CD14-positive monocyte (primary cell): ENCODE results near the gene RNF181. TPM values are rescaled to one million over a fixed set of nuclear protein-coding genes. Genes with fewer than 3 reads are reported as not detected.

ENCODE experiments used
- DNase-seq, 3 donors: peaks; one replicate each; pipeline ENCODE4 v3.0.0-alpha.2; 2011 to 2022
- H2AFZ ChIP-seq: 2 replicates; pipeline ENCODE4 v1.6.0; 2012; ENCODE audit warnings: mild to moderate bottlenecking, low read depth, low read length, inconsistent platforms; ENCODE audit not compliant: insufficient read depth, poor library complexity, severe bottlenecking
- H3K27ac ChIP-seq, 2 donors: 1 replicate in 1 of 2; 2 replicates in 1 of 2; pipeline ENCODE4 v1.5.1; 2012 to 2013; ENCODE audit warnings: low read length in 2 of 2, control low read depth in 1 of 2, inconsistent platforms in 1 of 2, low read depth in 1 of 2, mild to moderate bottlenecking in 1 of 2
- H3K27me3 ChIP-seq, 2 donors: one replicate each; pipeline versions ENCODE4 v1.6.0 to v1.6.1; 2011 to 2013; ENCODE audit warnings: low read length in 2 of 2; ENCODE audit not compliant: control insufficient read depth in 2 of 2, insufficient read depth in 2 of 2
- H3K36me3 ChIP-seq, 2 donors: replicated peaks in 1 of 2; 1 replicate in 1 of 2; 2 replicates in 1 of 2; pipeline versions ENCODE4 v1.5.1 to v1.6.1; 2012 to 2013; ENCODE audit warnings: low read length in 2 of 2, control low read depth in 1 of 2, inconsistent platforms in 1 of 2, mild to moderate bottlenecking in 1 of 2; ENCODE audit not compliant: insufficient read depth in 2 of 2, control insufficient read depth in 1 of 2
- H3K4me1 ChIP-seq, 2 donors: 1 replicate in 1 of 2; 2 replicates in 1 of 2; pipeline versions ENCODE4 v1.5.1 to v1.6.1; 2012 to 2013; ENCODE audit warnings: low read length in 2 of 2, control low read depth in 1 of 2, inconsistent platforms in 1 of 2, mild to moderate bottlenecking in 1 of 2, moderate library complexity in 1 of 2; ENCODE audit not compliant: insufficient read depth in 2 of 2, control insufficient read depth in 1 of 2
- H3K4me2 ChIP-seq: replicated peaks from 2 replicates; pipeline ENCODE3; 2012; ENCODE audit warnings: low read length, moderate library complexity, mild to moderate bottlenecking; ENCODE audit not compliant: poor library complexity, severe bottlenecking; ENCODE audit errors: extremely low read depth
- H3K4me3 ChIP-seq, 3 experiments: fragments of 200-600 bp in 1 of 3; sonication (generic) in 1 of 3; replicated peaks in 1 of 3; 1 replicate in 2 of 3; 2 replicates in 1 of 3; pipeline ENCODE4 v1.5.1; 2011 to 2013; ENCODE audit warnings: low read length in 3 of 3, mild to moderate bottlenecking in 3 of 3, control low read depth in 2 of 3, low read depth in 2 of 3, inconsistent platforms in 1 of 3, moderate library complexity in 1 of 3
- H3K79me2 ChIP-seq: 2 replicates; pipeline ENCODE4 v1.6.0; 2012; ENCODE audit warnings: mild to moderate bottlenecking, control low read depth, inconsistent platforms, low read length, moderate library complexity; ENCODE audit not compliant: insufficient read depth
- H3K9ac ChIP-seq: 2 replicates; pipeline ENCODE4 v1.6.0; 2017; ENCODE audit warnings: low read length, mild to moderate bottlenecking; ENCODE audit not compliant: insufficient read depth, poor library complexity, severe bottlenecking
- H3K9me3 ChIP-seq, 2 donors: replicated peaks in 1 of 2; 1 replicate in 1 of 2; 2 replicates in 1 of 2; pipeline versions ENCODE4 v1.5.1 to v1.6.1; 2012 to 2013; ENCODE audit warnings: low read length in 2 of 2, control low read depth in 1 of 2; ENCODE audit not compliant: control insufficient read depth in 1 of 2, insufficient read depth in 1 of 2
- H4K20me1 ChIP-seq: 2 replicates; pipeline ENCODE4 v1.6.0; 2012; ENCODE audit warnings: mild to moderate bottlenecking, low read length, control low read depth, moderate library complexity; ENCODE audit not compliant: insufficient read depth
- H3K27ac Mint-ChIP-seq, 7 donors: one replicate each; pipeline ENCODE4 v1.8.0; 2020; ENCODE audit warnings: mild to moderate bottlenecking in 7 of 7, mixed read lengths in 7 of 7, moderate library complexity in 6 of 7, inconsistent platforms in 2 of 7
- H3K27me3 Mint-ChIP-seq, 3 donors: one replicate each; pipeline ENCODE4 v1.8.0; 2021 to 2022; ENCODE audit warnings: low read depth in 3 of 3, mild to moderate bottlenecking in 3 of 3, mixed read lengths in 3 of 3, moderate library complexity in 3 of 3, inconsistent platforms in 1 of 3
- H3K36me3 Mint-ChIP-seq, 2 donors: one replicate each; pipeline ENCODE4 v1.8.0; 2020; ENCODE audit warnings: mixed read lengths in 2 of 2, inconsistent platforms in 1 of 2, mild to moderate bottlenecking in 1 of 2
- H3K4me1 Mint-ChIP-seq: one replicate; pipeline ENCODE4 v1.8.0; 2020; ENCODE audit warnings: mild to moderate bottlenecking, mixed read lengths
- H3K4me3 Mint-ChIP-seq, 2 donors: one replicate each; pipeline ENCODE4 v1.8.0; 2020; ENCODE audit warnings: mild to moderate bottlenecking in 2 of 2, mixed read lengths in 2 of 2, moderate library complexity in 1 of 2
- H3K9me3 Mint-ChIP-seq, 7 donors: one replicate each; pipeline ENCODE4 v1.8.0; 2020 to 2022; ENCODE audit warnings: mixed read lengths in 7 of 7, mild to moderate bottlenecking in 6 of 7, moderate library complexity in 6 of 7, inconsistent platforms in 2 of 7
- CTCF ChIP-seq: fragments of 200-600 bp; IDR thresholded peaks from one replicate; pipeline ENCODE4 v1.8.0; 2022; ENCODE audit warnings: antibody characterized with exemption, mild to moderate bottlenecking
- WGBS: methylation state at CpG from one replicate; pipeline ENCODE4 v1.1.5; 2013; ENCODE audit warnings: missing lambda C conversion rate; ENCODE audit not compliant: insufficient coverage; 5-methylcytosine and 5-hydroxymethylcytosine counted together
- intact Hi-C, 2 donors: fragments of 100-400 bp; cut with micrococcal nuclease; formaldehyde crosslinking; loops; one replicate each; pipeline versions ENCODE4 v1.15.0 to v1.15.1; 2023
- polyA plus RNA-seq, 3 donors: library from polyadenylated mRNA; depleted of rRNA in 1 of 3; unstranded in 2 of 3; stranded (reverse) in 1 of 3; fragments of 300-500 nt in 2 of 3; fragments of >200 nt in 1 of 3; fragmentation: Illumina TruSeq in 2 of 3; gene quantifications; 1 replicate in 2 of 3; 2 replicates in 1 of 3; pipeline ENCODE4 v1.2.3, GENCODE V29; 2012 to 2021

Gene RNF181
- polyA plus RNA-seq, 3 donors, result 254 to 475 (median 382) TPM

- H3K36me3 ChIP-seq, result peaks cover 0 to under 1% of the 10 kb centered on the region in 2 donors
- TF ChIP-seq CTCF, result no peak
- H3K4me3 ChIP-seq, result peak overlapping the region in 1 of 3 experiments; percentile 52
- Mint-ChIP-seq H3K4me1 (peaks cover 43% of the 10 kb centered on the region), H3K27ac (peak overlapping the region; percentile 87 to 96 (median 92)), H3K27me3 (no peaks in the 10 kb centered on the region), H3K36me3 (peaks cover 0 to 4% of the 10 kb centered on the region in 2 donors), H3K4me3 (peak overlapping the region in 1 of 2 donors; percentile 57), H3K9me3 (peaks cover 0 to 2% (median 0%) of the 10 kb centered on the region in 7 donors)
- intact Hi-C loops, result loop anchor here in 1 of 2 donors (5.0 kb wide), 1 partner anchor 38 kb away; the partner anchor contains the start of gene TMEM150A
- H3K4me2 ChIP-seq, result peak overlapping the region; percentile 72
- no peaks in the 10 kb centered on the region for H3K27me3 ChIP-seq
- H3K4me1 ChIP-seq, result peaks cover 44 to 52% of the 10 kb centered on the region in 2 donors
- no peaks in the 10 kb centered on the region for H3K9me3 ChIP-seq
- peak; percentile 79 to 90 (median 85) for DNase-seq
- H4K20me1 ChIP-seq, result no peaks in the 10 kb centered on the region
- H3K9ac ChIP-seq, result no peak overlapping the region
- peak overlapping the region; percentile 63 to 78 for H3K27ac ChIP-seq
- peak overlapping the region; percentile 36 for H2AFZ ChIP-seq
- WGBS, result 67% methylated on average over 4 of the region's 5 CpGs
- peaks cover 26% of the 10 kb centered on the region for H3K79me2 ChIP-seq
Observed at GRCh38 chr2:85564144-85564563, 31.4 kb upstream of the RNF181 start.

DNA sequence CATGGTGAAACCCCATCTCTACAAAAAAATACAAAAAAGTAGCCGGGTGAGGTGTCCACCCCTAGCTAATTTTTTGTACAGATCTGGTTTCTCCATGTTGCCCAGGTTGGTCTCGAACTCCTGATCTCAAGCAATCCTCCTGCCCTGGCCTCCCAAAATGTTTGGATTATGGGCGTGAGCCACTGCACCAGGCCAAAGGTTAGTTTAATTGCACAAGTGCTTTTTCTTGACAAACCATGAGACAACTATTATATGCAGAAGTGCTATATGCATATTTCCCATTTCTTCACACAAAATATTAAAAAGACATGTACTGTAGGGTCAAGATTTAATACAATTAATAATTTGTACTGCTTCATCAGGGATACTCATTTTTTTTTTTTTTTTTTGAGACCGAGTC is 29.3 kb upstream of the RNF181 start:
- peak overlapping the region in 1 of 7 donors; percentile 84 for H3K27ac Mint-ChIP-seq
- Histone ChIP-seq H3K4me2 (no peak overlapping the region), H3K36me3 (no peaks in the 10 kb centered on the region), H3K9ac (no peak overlapping the region), H3K9me3 (no peaks in the 10 kb centered on the region), H4K20me1 (no peaks in the 10 kb centered on the region), H3K4me1 (peaks cover 32 to 37% of the 10 kb centered on the region in 2 donors), H3K79me2 (peaks cover 6% of the 10 kb centered on the region), H3K4me3 (no peak overlapping the region), H2AFZ (no peak overlapping the region), H3K27ac (no peak overlapping the region), H3K27me3 (no peaks in the 10 kb centered on the region)
- no peak for DNase-seq
- H3K9me3 Mint-ChIP-seq, result peaks cover 0 to 2% (median 0%) of the 10 kb centered on the region in 7 donors
- H3K4me3 Mint-ChIP-seq, result no peak overlapping the region
- H3K27me3 Mint-ChIP-seq, result no peaks in the 10 kb centered on the region
- intact Hi-C loops, result loop anchor here in 1 of 2 donors (5.0 kb wide), 1 partner anchor 36 kb away; the partner anchor contains the start of gene TMEM150A
- H3K36me3 Mint-ChIP-seq, result no peaks in the 10 kb centered on the region
- TF ChIP-seq CTCF, result no peak
- no CpG with 5 or more reads among the region's 4 CpGs for WGBS
- H3K4me1 Mint-ChIP-seq, result peaks cover 26% of the 10 kb centered on the region
